NCI-H2227 treated with DMSO at 0.1 percent for 48 hours (cell line): ENCODE results near the gene SLC23A1.
"Not testable (repeated sequence)": the region's sequence is repeated elsewhere in the genome, so short reads cannot be mapped to it uniquely, and the experiment has no call there.

ENCODE experiments used
- DNase-seq: peaks from one replicate; lab custom pipeline; 2025; lab: John Stamatoyannopoulos, UW

SLC23A1 gene

DNA sequence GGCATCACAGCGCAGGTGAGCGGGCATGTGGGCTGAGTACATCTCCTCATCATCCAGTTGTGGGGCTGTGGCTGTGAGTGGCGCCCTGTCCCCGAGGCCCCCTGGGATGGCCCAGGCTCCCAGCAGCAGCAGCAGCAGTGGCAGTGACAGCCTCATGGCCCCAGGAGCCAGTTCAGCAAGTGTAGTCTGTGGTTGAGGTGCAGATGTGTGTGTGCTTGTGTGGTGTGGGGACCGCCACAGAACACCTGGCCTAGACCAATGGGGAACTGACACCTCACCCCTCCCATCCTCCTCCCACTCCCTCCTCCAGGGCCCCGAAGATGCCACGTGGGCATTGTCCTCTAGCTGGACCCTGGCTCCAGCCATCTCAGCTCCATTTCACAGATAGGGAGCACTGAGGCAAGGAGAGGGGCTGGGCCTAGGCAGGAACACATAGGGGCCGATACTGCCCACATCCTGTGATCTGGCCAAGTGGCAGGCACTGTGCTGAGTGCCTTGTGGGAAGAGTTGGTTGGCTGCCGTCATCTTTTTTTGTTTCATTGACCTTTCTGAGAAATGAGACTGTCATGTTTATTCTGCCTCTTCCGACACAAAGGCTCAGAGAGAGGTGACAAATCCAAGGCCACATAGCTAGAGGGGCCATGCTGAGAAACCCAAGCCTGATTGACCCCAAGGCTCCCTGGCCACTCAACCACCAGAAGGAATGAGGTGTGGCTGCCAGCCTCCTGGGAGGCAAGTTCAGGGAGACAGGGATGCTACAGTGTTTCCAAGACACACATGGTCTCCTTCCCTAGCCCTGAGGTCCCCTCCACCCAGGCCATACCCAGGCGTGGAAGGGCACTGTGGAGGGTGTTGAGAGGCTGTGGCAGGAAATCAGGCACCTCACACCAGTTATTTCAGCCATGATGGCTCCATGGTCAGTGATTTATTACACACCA lies 6.9 kb upstream of the SLC23A1 start, which contains the start of gene MZB1:
MZB1 (minus strand) TSS at position 213 of the 938 bp plus-strand sequence; CDS start at position 156, 57 bp downstream.
- DNase-seq, result no peak

DNA sequence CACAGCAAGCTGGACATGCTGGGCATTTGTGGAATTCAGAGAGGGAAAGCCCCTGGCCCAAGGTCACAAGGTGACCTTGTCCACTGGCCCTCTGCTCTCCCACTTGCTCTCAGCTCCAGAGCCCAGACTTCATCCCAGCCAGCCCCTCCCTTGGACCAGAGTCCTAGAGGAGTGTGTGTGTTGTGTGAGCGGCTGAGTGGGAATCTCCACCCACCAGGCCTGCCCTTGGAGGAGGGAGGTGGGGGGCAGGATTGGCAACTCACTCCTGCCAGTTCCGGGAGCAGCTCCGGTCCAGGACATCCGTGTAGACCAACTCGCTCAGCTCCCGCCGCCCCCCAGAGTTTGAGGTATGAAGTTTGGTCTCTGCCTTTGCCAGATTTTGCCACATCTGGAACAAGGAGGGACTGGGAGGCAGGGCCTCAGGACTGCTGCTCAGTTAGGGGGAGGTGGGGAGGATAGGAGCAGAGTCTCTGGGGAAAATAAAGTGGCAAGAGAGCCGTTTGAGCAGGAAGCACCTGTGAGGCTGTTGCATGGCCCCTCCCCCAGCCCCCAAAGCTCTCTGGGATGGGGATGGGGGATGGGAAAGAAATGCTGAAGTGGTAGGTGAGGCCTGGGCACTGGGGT lies 5.2 kb upstream of the SLC23A1 start:
- no peak for DNase-seq

DNA sequence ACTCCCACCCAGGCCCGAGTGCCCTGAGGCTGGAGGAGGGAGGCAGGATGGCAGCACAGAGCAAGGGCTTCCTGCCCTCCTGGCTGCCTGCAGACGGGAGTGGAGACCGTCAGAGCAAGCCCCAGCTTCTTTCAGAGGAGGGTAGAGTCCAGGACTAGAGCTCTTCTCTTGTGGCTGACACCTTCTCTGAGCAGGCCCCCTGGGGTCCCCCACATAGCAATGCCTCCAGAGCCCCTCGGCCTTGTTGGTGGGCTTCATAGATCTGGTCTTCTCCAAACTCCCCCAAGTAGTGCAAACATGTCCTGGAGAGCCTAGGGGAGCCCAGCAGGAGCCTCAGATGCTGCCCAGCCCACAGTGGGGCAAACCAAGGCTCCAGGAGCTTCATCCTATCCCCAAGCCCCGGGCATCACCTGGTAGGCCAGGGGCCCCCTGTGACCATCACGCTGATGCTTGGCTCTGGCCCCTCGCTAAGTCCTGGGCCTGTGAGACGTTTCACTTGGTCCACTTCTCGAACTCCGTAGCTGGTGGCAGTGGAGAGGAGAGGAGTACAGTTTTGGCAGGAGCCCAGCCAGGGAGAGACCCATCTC lies 4.6 kb upstream of the SLC23A1 start:
- DNase-seq, result no peak

DNA sequence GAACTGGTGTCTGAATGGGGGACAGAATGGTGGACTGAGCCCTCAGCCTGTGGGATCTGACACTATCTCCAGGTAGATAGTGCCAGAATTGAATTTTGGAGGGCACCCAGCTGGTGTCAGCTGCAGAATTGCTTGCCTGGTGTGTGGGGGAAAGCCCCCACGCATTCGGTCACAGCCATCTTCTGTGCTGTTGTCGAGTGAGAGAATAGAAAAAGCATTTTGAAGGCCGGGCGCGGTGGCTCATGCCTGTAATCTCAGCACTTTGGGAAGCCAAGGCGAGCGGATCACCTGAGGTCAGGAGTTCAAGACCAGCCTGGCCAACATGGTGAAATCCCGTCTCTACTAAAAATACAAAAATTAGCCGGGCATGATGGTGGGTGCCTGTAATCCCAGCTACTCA lies 3.9 kb upstream of the SLC23A1 start:
- not testable (repeated sequence) for DNase-seq

DNA sequence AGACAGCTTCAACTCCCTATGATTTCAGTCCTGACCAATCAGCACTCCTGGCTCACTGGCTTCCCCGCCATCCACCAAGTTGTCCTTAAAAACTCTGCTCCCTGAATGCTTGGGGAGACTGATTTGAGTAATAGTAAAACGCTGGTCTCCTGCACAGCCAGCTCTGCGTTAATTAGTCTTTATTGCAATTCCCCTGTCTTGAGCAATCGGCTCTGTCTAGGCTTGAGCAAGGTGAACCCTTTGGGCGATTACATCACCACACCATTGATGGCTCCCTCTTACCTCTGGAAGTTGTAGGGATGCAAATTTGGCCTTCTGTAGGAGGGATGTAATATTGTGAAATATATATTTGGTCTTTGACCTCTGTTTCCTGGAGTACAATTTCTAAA lies 2.9 kb upstream of the SLC23A1 start:
- DNase-seq, result no peak

DNA sequence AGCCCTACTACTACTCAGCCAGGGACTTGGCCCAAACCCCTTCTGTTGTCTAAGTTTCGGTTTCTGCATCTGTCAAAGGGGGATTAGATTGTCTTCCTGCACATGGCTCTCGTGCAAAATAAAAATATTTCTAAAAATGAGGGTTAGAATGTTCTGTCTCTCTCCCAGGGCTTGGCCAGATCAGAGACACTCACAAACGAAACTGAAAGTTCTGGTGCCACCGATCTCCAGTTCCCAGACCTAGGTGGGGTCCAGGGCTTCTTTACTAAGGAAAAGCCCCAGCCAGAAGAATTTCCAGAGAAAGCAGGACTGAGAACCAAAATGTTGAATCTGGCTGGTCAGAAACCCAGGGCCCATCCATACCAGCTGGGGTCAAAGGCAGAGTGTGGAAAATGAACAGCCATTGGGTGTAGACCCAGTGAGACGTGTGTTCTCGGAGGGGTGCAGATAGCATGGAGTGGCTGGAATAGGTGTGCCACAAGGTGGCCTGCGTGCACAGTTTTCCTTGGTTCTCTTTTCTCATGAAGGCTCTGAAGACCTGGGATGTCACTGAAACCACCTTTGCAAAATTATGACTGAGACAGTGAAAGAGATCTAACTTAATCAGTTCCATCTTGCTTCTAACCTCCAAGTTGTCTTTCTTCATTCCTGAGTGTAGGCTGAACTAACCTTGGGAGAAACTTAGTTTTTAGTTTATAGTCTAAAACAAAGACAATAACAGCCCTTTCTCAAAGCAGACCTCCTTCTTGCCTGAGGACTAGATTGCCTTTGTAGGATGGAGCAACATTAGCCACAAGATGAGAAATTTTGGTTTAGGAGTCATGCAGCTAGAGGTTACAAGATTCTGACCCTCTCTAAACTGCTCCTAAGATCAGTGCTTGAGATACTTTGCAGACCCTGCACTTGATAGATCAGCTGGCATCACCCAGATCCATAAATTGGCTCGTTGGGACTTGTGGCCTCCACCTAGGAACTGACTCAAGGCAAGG lies 2.3 kb upstream of the SLC23A1 start:
- no peak for DNase-seq

DNA sequence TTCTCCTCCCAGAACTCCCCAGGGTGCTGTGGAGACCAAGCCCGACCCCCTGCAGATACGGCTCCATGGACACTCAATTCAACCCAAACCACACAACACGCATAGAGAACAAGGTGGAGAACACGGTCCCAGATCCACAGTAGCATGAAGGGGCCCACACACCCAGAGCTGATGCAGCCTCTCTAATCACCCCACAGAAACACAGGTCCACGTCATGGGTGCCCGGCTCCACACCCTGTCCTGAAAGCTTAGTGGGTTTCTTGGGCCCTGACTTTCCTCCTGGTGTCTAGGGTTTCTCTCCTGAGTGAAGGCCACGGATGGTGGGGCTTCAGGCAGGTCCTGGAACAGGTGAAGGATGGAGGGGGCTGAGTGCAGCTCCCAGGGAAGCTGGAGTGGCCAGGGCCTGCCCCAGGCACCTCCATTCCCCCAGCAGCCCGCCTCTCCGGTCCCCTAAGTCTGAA lies 1.5 kb upstream of the SLC23A1 start:
- DNase-seq, result no peak

DNA sequence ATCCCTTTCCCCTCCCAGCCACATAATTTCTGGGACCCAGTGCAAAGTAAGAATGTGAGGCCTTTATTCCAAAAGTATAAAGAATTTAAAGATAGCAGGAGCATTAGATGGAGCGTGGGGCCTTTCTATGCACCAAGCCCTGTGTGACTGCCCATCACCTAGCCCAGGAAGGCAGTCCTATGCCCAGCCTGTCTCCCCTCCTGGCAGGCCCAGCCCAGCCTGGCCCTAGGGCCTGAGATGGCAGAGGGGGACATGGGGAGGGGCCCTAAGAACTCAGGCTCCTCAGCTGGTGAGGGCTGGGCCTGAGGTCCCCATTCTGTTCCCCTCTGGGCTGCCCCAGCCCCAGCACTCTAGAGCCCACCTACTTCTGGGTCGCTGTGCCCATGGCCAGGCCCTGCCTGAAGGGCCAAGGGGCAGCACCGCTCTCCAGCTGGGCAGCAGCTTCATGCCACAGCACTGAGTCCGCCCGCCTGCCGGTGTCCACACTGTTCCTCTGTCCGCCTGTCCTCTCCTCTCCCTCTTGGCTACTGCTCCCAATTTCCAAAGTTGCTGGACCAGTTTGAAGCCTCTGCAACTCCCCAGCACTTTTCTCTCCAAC lies 995 bp upstream of the SLC23A1 start:
- no peak for DNase-seq

DNA sequence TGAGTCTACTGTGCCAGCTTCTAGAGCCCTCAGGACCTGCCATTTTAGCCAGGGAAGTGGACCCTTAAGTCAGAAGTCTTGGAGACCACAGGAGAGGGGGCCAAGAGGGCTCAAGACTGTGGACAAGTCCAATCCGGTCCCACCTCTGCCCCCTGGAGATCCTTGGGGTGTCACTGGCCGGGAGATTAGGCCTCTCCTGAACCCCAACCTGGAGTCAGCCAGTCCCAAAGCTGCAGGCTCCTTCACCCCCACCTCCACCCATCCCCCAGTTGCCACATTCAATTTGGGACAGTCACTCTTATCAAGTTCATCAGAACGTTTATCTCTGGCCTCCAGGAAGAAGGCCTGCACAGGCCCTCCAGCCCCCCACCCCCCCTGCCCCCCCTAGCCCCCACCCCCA lies 290 bp downstream of the SLC23A1 start:
- DNase-seq, result no peak

DNA sequence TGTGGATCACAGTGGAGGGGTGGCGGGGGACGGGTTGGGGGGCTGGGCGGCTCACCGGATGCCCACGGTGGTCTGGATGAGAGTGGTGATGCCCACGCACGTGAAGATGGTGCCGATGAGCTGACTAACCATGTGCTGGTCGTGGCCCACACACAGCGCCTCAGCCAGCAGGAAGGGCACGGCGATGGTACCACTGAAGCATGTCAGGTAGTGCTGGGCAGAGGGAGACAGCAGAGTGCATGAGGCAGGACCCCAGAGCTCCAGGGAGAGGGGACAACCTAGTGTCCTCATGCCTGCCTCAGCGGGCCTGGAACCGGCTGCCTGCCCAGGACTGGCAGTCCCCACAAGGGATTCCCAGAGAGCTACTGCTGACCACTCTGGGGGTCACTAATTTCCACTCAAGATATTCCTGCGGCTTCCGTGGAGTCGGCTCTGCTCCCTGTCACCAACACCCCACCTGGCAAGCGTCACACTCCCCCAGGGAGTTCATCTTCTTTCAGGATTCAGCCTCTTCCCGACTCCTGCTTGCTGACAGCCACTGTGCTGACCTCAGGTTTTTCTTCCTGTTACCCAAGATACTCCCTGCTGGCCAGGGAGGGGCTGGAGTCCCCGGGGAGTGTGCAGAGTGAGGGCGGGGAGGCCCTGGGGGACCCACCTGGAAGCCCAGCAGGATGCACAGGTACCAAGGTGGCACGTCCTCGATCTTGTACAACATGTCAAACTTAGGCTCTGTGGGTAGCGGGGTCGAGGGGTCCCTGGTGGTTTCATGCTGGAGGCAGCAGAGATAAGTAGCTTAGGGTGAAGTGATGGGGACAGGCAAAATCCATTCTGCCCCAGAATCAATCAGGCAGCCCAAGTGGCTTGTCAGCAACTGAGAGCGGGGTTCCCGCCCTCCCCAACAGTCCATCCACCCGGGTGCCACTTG lies 998 bp downstream of the SLC23A1 start:
- DNase-seq, result no peak

DNA sequence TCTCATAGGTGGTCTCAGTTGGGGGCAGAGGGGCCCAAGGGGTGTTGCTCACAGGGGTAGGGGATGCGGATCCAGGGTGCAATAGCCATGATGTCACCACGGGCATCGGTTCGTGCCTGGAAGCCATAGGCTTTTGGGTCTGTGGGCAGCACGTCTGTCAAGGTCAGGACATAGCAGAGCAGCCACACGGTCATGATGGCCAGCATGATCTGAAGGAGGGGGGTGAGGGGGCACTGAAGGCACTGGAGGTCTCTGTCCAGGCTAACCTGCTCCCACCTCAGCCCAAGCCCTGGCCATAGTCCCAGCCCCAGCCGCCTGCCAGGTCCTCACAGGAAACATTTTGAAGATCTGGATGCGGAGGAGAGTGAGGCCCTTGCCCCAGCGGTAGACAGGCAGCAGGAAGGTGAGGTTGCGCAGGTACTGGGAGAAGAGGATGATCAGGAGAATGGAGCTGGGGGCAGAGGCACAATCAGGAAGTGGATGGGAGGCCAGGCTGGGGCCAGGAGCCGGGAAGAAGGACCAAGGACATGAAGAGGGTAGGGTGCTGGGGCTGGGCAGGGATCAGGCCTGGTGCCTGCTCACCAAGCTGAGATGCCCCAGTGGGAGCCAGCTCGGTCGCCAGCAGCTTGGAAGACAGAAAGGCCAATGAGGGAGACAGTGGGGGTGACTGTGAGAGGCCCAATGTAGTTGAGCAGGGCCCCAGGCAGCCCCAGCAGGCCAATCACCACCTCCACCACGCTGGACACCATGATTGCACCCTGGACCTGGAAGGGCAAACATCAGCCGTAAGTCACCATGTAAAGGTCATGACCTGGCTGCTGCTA lies 3.3 kb downstream of the SLC23A1 start:
- DNase-seq, result no peak

DNA sequence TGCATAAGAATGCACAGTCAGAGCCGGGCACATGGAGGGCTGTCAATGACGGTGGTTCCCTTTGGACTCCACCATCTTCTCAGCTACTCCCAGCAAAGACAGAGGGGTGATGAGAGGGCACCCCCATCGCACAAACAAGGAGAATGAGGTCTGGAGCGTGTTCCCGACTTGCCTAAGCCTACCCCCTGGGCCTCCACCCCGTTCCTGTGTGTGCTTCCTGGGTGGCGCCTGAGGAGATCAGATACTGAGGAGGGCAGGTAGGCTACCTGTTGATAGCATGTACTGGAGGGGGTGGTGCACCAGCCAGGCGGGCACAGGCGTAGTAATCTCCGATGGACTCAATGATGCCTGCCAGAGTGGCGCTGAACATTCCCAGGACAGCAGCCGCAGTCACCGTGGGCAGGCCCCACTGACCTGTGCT lies 4.1 kb downstream of the SLC23A1 start:
- no peak for DNase-seq

DNA sequence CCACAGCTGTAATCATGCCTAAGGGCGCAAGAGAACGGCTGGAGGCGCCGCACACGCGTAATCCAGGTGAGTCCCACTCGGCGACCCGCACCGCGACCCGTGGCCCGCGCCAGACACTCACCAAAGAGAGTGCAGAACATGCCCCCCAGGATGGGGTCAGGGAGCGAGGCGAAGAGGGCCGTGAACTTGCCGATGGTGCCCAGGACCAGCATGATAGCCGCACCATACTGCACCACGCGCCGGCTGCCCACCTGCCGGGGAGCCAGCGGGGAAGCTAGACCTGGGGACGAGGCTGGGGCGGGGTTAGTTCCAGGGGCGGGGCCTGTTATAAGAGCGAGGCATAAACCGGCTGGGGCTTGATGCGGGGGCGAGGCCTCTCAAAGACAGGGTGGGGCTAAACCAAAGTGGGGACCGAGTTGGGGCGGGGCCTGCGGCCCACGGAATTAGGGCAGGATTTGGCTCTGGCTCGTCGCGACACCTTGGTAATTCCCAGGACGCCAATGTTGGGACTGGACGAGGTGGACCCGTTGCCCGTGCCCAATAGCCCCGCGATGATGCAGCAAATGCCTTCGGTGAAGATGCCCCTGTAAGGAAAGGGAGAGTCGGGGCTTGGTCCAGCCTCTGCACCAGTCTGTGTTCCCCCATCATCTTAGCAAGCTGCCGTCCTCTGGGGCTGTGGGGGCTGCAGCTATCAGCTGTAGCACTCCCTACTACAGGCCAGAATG lies 4.8 kb downstream of the SLC23A1 start:
- no peak for DNase-seq

DNA sequence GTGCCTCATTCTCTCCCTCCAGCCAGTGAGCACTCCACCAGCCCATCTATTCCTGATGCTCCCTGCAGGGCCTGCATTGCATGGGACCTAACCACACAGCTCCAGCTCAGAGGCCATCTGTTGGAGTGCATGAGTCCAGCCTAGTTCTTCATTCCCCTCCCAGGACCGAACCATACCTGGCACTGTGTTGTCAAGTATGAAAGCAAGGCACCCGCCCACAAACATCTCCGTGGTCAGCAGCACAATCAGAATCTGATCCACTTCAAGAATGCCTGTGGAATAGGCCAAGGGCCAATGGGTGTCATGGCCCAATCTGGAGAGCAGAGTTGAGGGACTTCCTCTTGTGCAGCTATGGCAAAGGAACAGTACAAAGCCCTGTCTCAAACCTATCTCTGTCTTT lies 5.9 kb downstream of the SLC23A1 start:
- DNase-seq, result no peak

DNA sequence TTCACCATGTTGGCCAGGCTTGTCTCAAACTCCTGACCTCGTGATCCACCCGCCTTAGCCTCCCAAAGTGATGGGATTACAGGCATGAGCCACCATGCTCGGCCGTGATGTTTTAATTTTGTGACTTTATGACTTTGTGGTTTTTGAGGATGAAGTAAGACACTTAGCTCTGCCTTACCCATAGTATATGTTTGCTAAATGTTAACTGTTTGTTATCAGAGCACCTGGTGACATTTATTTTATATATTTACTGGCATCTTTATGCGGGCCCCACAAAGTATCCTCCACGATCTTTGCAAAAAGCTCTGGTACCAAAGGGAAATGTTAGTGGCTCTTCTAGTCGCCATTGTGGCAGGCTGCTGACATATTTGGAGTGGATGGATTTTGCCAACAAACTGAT lies 6.7 kb downstream of the SLC23A1 start:
- no peak for DNase-seq

DNA sequence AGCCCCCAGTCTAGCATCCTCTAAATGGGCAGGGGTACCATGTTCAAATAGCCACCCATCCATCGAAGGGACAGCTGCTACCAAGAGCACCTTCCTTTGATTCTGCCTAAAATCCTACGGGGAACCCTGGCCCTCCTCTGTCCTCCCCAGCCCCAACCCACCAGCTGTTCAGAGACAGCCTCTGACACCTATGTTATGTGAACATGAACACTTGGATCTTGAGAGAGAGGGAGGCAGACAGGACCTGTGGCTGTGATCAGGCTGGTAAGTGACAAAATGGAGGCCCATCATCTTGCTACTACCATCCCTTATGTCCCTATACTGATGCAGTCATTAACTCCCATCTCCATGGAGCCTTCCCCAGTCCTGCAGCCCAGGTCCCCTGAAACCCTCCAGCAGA lies 8.2 kb downstream of the SLC23A1 start:
- no peak for DNase-seq

DNA sequence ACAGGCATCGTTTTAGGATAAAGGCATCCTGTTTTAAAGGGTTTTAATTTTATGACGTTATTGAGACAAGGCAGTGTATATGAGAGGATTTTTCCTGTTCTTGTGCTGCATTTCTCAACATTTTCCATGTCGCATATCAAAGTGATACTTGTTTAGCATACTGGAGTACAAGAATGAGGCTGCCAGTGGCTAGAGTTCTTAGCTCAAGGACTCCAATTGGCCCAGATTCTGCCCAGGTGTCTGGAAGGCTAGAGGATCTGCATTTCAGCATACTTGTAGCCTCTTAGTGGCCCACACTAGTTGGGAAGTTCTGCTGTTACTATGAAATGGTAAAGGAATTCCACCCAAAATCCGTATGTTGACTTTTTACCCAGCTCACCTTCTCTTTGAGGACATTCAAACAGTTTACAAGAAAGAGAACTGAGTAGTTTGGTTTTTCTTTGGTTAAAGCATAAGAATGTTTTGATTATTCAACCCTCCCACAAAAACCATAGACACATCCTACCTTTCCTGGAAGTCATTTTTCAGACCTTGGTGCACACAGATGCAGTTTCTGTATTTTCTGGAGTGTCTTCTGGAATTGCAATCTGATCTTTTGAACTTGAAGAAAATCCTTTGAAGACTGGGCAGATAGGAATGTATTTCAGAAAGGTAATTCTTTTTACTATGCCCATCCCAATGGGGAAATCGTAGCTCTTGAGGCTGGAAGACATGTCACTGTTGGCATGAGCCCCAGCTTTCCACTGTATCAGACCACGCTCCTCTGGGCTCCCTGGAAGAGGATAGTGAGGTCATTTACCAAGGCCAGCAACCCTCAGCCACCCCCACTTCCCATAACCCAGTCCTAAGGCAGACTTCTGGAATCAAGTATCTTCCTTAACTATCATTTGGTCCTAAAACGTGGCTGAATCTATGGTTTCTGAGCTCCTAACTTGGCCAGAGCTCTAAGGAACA lies 11.3 kb downstream of the SLC23A1 start:
- no peak for DNase-seq
